IMR-90 (cell line): Measurements from ENCODE around the gene IRF4.

Source experiments
- BHLHE40 ChIP-seq: fragments of 150-350 bp; IDR thresholded peaks from 2 replicates; pipeline ENCODE4 v1.6.1; 2016; ENCODE audit warnings: mild to moderate bottlenecking, low read depth, low read length
- CEBPB ChIP-seq: IDR thresholded peaks from 2 replicates; pipeline ENCODE4 v1.6.1; 2012; ENCODE audit warnings: low read depth, low read length, improper control_type of control experiment
- POLR2A ChIP-seq: IDR thresholded peaks from 2 replicates; pipeline ENCODE4 v1.6.1; 2012; ENCODE audit warnings: mild to moderate bottlenecking, low read depth, low read length
- SMC3 ChIP-seq: fragments of 150-350 bp; IDR thresholded peaks from 2 replicates; pipeline ENCODE4 v1.6.1; 2016; ENCODE audit warnings: low read depth, mild to moderate bottlenecking, antibody characterized with exemption, low read length, moderate library complexity
- TF ChIP-seq, protein P1 (sequence below): conservative IDR thresholded peaks from 2 replicates; pipeline ENCODE4 v1.5.1; 2012; ENCODE audit warnings: mild to moderate bottlenecking, low read depth, low read length, improper control_type of control experiment
- TF ChIP-seq, protein P2 (sequence below): fragments of 150-350 bp; IDR thresholded peaks from 2 replicates; pipeline ENCODE4 v1.6.1; 2017; ENCODE audit warnings: mild to moderate bottlenecking, antibody characterized with exemption, low read length, low read depth
- TF ChIP-seq, protein P3 (sequence below): fragments of 150-350 bp; IDR thresholded peaks from 2 replicates; pipeline ENCODE4 v1.6.1; 2016; ENCODE audit warnings: low read depth, mild to moderate bottlenecking, low read length, moderate library complexity, borderline replicate concordance

DNA sequence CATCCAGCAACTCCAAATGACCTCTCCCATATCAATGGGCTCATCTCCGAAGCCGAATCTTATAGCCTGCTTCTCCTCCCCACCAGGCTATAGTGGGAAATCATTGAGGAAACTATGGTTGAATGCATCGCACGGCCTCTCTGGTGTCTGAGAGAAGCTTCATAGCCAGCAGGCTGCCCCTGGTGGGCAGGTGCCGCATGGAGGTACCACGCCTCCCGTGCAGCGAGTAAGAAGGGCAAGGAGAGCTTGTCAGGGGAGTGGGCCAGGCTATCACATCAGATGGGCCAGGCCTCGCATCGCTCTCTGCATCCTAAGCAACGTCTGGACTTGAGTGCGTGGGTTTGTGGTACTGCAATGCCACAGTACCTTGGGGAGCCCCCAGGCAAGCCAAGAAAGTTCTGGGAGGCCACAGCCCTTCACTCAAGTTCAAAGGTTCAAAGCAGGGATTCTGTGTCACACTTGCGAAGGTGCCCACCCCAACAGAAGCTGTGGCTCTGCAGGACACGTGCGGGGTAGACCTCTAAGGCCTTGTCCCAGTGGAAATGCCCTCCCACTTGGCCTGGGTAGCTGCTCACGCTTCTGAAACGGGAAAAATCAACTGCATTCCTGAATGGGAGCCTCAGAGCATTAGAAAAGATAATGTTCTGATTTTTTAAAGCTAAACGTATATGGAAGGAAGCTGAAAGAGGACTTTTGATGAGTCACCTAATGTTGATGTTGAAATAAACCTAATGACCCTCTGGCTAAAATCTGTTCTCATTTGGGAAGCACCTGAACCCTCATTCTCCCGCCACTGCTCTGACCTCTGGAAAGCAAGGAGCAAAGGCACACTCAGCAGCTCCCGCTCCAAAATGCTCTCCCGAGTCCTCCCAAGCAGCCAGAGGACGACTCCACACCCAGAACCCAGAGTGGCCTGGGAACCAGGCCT, 8.4 kb upstream of the IRF4 start:
- no peak for TF ChIP-seq CEBPB
- TF ChIP-seq, protein P1, sequence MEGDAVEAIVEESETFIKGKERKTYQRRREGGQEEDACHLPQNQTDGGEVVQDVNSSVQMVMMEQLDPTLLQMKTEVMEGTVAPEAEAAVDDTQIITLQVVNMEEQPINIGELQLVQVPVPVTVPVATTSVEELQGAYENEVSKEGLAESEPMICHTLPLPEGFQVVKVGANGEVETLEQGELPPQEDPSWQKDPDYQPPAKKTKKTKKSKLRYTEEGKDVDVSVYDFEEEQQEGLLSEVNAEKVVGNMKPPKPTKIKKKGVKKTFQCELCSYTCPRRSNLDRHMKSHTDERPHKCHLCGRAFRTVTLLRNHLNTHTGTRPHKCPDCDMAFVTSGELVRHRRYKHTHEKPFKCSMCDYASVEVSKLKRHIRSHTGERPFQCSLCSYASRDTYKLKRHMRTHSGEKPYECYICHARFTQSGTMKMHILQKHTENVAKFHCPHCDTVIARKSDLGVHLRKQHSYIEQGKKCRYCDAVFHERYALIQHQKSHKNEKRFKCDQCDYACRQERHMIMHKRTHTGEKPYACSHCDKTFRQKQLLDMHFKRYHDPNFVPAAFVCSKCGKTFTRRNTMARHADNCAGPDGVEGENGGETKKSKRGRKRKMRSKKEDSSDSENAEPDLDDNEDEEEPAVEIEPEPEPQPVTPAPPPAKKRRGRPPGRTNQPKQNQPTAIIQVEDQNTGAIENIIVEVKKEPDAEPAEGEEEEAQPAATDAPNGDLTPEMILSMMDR = no peak
- no peak for TF ChIP-seq POLR2A
- TF ChIP-seq SMC3 = no peak
- TF ChIP-seq, protein P2, sequence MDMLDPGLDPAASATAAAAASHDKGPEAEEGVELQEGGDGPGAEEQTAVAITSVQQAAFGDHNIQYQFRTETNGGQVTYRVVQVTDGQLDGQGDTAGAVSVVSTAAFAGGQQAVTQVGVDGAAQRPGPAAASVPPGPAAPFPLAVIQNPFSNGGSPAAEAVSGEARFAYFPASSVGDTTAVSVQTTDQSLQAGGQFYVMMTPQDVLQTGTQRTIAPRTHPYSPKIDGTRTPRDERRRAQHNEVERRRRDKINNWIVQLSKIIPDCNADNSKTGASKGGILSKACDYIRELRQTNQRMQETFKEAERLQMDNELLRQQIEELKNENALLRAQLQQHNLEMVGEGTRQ = no peak
- no peak for TF ChIP-seq BHLHE40
- TF ChIP-seq, protein P3, sequence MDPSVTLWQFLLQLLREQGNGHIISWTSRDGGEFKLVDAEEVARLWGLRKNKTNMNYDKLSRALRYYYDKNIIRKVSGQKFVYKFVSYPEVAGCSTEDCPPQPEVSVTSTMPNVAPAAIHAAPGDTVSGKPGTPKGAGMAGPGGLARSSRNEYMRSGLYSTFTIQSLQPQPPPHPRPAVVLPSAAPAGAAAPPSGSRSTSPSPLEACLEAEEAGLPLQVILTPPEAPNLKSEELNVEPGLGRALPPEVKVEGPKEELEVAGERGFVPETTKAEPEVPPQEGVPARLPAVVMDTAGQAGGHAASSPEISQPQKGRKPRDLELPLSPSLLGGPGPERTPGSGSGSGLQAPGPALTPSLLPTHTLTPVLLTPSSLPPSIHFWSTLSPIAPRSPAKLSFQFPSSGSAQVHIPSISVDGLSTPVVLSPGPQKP = no peak
